Activated CD8-positive, alpha-beta T cell treated with anti-CD3 and anti-CD28 coated beads for 36 hours (primary cell): ENCODE data around the gene AHI1. TPM values are rescaled to one million over a fixed set of nuclear protein-coding genes. Genes with fewer than 3 reads are reported as not detected.
A peak's percentile ranks its signal among the peaks of the same experiment; 100 is the strongest.

Source experiments
- ATAC-seq: fragments of 200-7000 bp; cut with Tn5 transposase; one replicate; pipeline ENCODE4 v1.10.0; 2021; ENCODE audit warnings: mild to moderate bottlenecking, moderate library complexity
- CTCF ChIA-PET: fragments of 350-600 bp; sonication (Branson Sonifier 250); formaldehyde crosslinking; loops from one replicate; lab custom pipeline; 2021; ENCODE audit warnings: antibody characterized with exemption; lab: Charles Lee
- POLR2A ChIA-PET: fragments of 350-600 bp; sonication (Branson Sonifier 250); formaldehyde crosslinking; loops from one replicate; lab custom pipeline; 2021; ENCODE audit warnings: antibody characterized with exemption; lab: Charles Lee
- DNase-seq: peaks from one replicate; pipeline ENCODE4 v3.0.0-alpha.2; 2020
- H3K27ac Mint-ChIP-seq: one replicate; pipeline ENCODE4 v1.8.0; 2021; ENCODE audit warnings: mild to moderate bottlenecking, mixed read lengths
- H3K27me3 Mint-ChIP-seq: one replicate; pipeline ENCODE4 v1.8.0; 2021; ENCODE audit warnings: mixed read lengths
- H3K36me3 Mint-ChIP-seq: one replicate; pipeline ENCODE4 v1.8.0; 2021; ENCODE audit warnings: low read depth, mixed read lengths
- H3K4me1 Mint-ChIP-seq: one replicate; pipeline ENCODE4 v1.8.0; 2021; ENCODE audit warnings: low read depth, mixed read lengths
- H3K4me3 Mint-ChIP-seq: one replicate; pipeline ENCODE4 v1.8.0; 2021; ENCODE audit warnings: mild to moderate bottlenecking, moderate library complexity, mixed read lengths
- H3K9me3 Mint-ChIP-seq: one replicate; pipeline ENCODE4 v1.8.0; 2021; ENCODE audit warnings: mixed read lengths
- CTCF ChIP-seq: fragments of 200-600 bp; IDR thresholded peaks from one replicate; pipeline ENCODE4 v1.8.0; 2022; ENCODE audit warnings: antibody characterized with exemption, mild to moderate bottlenecking
- intact Hi-C: fragments of 100-400 bp; cut with micrococcal nuclease; formaldehyde crosslinking; loops from one replicate; pipeline ENCODE4 v1.10.0; 2022
- total RNA-seq, 2 experiments: library from RNA; stranded (reverse); gene quantifications; one replicate each; pipeline ENCODE4 v1.2.3, GENCODE V29; 2021

Gene AHI1
- total RNA-seq, 2 experiments from 2014 or later, result 32.1 to 33.3 TPM

GRCh38 chr6:135286962-135287538 lies 210.5 kb downstream of the AHI1 start:
- no peak overlapping the region for H3K4me3 Mint-ChIP-seq
- H3K27me3 Mint-ChIP-seq, result no peaks in the 10 kb centered on the region
- H3K4me1 Mint-ChIP-seq, result peaks cover 6% of the 10 kb centered on the region
- DNase-seq, result no peak
- H3K27ac Mint-ChIP-seq, result peak overlapping the region; percentile 7
- peaks cover 17% of the 10 kb centered on the region for H3K36me3 Mint-ChIP-seq
- no peak for TF ChIP-seq CTCF
- intact Hi-C loops, result no loop called here
- ATAC-seq, result no peak
- POLR2A ChIA-PET, result no interaction called here
- CTCF ChIA-PET, result no interaction called here
- H3K9me3 Mint-ChIP-seq, result no peaks in the 10 kb centered on the region

GRCh38 chr6:135285165-135285564 lies 212.4 kb downstream of the AHI1 start:
- intact Hi-C loops, result no loop called here
- H3K27me3 Mint-ChIP-seq, result no peaks in the 10 kb centered on the region
- DNase-seq, result no peak
- H3K4me1 Mint-ChIP-seq, result peaks cover 6% of the 10 kb centered on the region
- H3K4me3 Mint-ChIP-seq, result no peak overlapping the region
- H3K27ac Mint-ChIP-seq, result no peak overlapping the region
- POLR2A ChIA-PET, result no interaction called here
- ATAC-seq, result no peak
- no peaks in the 10 kb centered on the region for H3K9me3 Mint-ChIP-seq
- CTCF ChIA-PET, result no interaction called here
- H3K36me3 Mint-ChIP-seq, result peaks cover 17% of the 10 kb centered on the region
- TF ChIP-seq CTCF, result no peak

DNA sequence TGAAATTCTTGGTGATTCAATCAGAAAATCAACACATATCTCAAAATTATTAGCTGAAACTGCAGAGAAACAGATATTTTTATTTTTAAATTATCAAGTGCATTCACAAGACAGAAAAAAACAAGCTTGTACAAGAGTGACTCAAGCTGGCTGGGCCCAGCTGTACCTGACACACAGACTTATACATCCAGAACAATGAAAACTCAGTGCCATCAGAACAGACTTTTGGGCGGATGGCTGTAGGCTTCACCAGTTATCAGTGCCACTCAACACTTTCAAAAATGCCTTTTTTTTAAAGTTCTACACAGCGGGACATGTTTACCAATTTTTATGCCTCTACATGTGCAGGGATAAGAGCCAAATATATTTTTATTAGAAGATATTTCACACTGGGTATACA lies 213.6 kb downstream of the AHI1 start:
- H3K27me3 Mint-ChIP-seq, result no peaks in the 10 kb centered on the region
- DNase-seq (no peak), ATAC-seq (no peak)
- POLR2A ChIA-PET, result no interaction called here
- H3K9me3 Mint-ChIP-seq, result no peaks in the 10 kb centered on the region
- H3K4me3 Mint-ChIP-seq, result no peak overlapping the region
- intact Hi-C loops, result no loop called here
- peaks cover 17% of the 10 kb centered on the region for H3K36me3 Mint-ChIP-seq
- H3K27ac Mint-ChIP-seq, result no peak overlapping the region
- no peak for TF ChIP-seq CTCF
- peaks cover 6% of the 10 kb centered on the region for H3K4me1 Mint-ChIP-seq
- CTCF ChIA-PET, result interaction anchor here (0.9 to 1.4 kb wide), 3 partner anchors 11 to 343 kb away, joined by 3 to 4 read pairs (median 3); no protein-coding TSS in a partner anchor

- DNase-seq, result no peak
- H3K4me3 Mint-ChIP-seq, result no peak overlapping the region
- no peaks in the 10 kb centered on the region for H3K27me3 Mint-ChIP-seq
- CTCF ChIA-PET, result interaction anchor here (0.8 kb wide), 1 partner anchor 131 kb away, joined by 5 read pairs; no protein-coding TSS in a partner anchor
- TF ChIP-seq CTCF, result no peak
- peaks cover 6% of the 10 kb centered on the region for H3K4me1 Mint-ChIP-seq
- POLR2A ChIA-PET, result no interaction called here
- H3K27ac Mint-ChIP-seq, result no peak overlapping the region
- no peaks in the 10 kb centered on the region for H3K9me3 Mint-ChIP-seq
- intact Hi-C loops, result no loop called here
- H3K36me3 Mint-ChIP-seq, result peaks cover 14% of the 10 kb centered on the region
- no peak for ATAC-seq
Measured at GRCh38 chr6:135282395-135282794, 215.1 kb downstream of the AHI1 start.

GRCh38 chr6:135281964-135282363 lies 215.6 kb downstream of the AHI1 start:
- Mint-ChIP-seq H3K4me1 (peaks cover 2% of the 10 kb centered on the region), H3K4me3 (no peak overlapping the region), H3K9me3 (no peaks in the 10 kb centered on the region), H3K27me3 (peaks cover under 1% of the 10 kb centered on the region), H3K27ac (no peak overlapping the region), H3K36me3 (peaks cover 10% of the 10 kb centered on the region)
- no peak for TF ChIP-seq CTCF
- intact Hi-C loops, result no loop called here
- DNase-seq (no peak), ATAC-seq (no peak)
- POLR2A ChIA-PET, result no interaction called here
- CTCF ChIA-PET, result interaction anchor here (0.8 to 1.4 kb wide), 2 partner anchors 132 to 141 kb away, joined by 4 to 5 read pairs; no protein-coding TSS in a partner anchor
